Activated CD4-positive, alpha-beta T cell treated with anti-CD3 and anti-CD28 coated beads for 36 hours (primary cell): ENCODE results near the gene KLC4. TPM values are rescaled to one million over a fixed set of nuclear protein-coding genes. Genes with fewer than 3 reads are reported as not detected.

ENCODE experiments used
- ATAC-seq: fragments of 200-7000 bp; cut with Tn5 transposase; one replicate; pipeline ENCODE4 v1.10.0; 2021; ENCODE audit warnings: mild to moderate bottlenecking, moderate library complexity
- CTCF ChIA-PET: fragments of 350-600 bp; sonication (Branson Sonifier 250); formaldehyde crosslinking; loops from one replicate; lab custom pipeline; 2021; ENCODE audit warnings: antibody characterized with exemption; lab: Charles Lee
- POLR2A ChIA-PET: fragments of 350-600 bp; sonication (Branson Sonifier 250); formaldehyde crosslinking; loops from one replicate; lab custom pipeline; 2021; ENCODE audit warnings: antibody characterized with exemption, inconsistent platforms; lab: Charles Lee
- DNase-seq: peaks from one replicate; pipeline ENCODE4 v3.0.0-alpha.2; 2020
- H3K27ac Mint-ChIP-seq: one replicate; pipeline ENCODE4 v1.8.0; 2021; ENCODE audit warnings: mixed read lengths
- H3K27me3 Mint-ChIP-seq: one replicate; pipeline ENCODE4 v1.8.0; 2021; ENCODE audit warnings: mixed read lengths
- H3K36me3 Mint-ChIP-seq: one replicate; pipeline ENCODE4 v1.8.0; 2021; ENCODE audit warnings: low read depth, mixed read lengths
- H3K4me1 Mint-ChIP-seq: one replicate; pipeline ENCODE4 v1.8.0; 2021; ENCODE audit warnings: mixed read lengths
- H3K4me3 Mint-ChIP-seq: one replicate; pipeline ENCODE4 v1.8.0; 2021; ENCODE audit warnings: mild to moderate bottlenecking, moderate library complexity, mixed read lengths
- H3K9me3 Mint-ChIP-seq: one replicate; pipeline ENCODE4 v1.8.0; 2021; ENCODE audit warnings: low read depth, mixed read lengths
- intact Hi-C, 2 experiments: fragments of 100-400 bp; cut with DNase I in 1 of 2; cut with micrococcal nuclease in 1 of 2; formaldehyde crosslinking; loops; one replicate each; pipeline versions ENCODE4 v1.14.2 to v1.15.1; 2022 to 2024; cut with DNase I, micrococcal nuclease
- total RNA-seq, 2 experiments: library from RNA; stranded (reverse); gene quantifications; one replicate each; pipeline ENCODE4 v1.2.3, GENCODE V29; 2021

KLC4 gene
- total RNA-seq, 2 experiments from 2014 or later, result 10.0 to 10.1 TPM

DNA sequence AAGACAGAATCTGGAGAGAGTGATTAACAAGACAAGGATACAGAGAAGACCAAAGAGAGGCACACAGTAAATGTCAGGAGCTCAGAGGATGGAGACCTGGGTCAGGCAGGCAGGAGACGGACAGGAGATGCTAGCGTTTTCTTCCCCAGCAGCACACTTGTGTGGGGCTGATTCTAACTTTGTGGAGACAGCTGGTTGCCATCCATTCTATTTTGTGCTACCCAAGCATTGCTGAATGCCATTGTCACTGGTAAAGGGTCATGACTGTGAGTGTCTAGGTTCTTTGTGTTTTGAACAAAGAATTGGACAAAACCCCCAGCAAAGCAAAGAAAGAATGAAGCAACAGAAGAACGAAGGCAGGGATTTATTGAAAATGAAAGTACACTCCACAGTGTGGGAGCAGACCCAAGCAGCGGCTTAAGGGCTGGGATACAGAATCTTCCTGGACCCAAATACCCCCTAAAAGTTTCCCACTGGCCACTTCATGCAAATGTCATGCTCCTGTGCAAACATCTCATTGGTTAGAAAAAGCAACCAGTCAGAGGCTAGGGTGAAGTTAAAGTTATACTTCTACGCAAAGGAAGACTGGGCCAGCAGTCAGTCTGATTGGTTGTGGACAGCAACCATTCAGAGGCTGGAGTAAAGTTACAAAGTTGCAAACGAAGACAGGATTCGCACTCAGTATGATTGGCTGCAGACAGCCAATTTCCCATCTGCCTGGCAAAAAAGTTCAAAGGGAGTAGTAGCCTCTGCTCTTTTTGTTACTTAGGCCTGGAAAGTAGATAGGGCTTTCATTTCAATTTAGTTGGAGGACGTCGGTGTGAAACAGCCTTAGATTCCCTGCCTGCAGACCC is 34.2 kb downstream of the KLC4 start:
- ChIA-PET CTCF (no interaction called here), POLR2A (no interaction called here)
- Mint-ChIP-seq H3K4me1 (peaks cover 21% of the 10 kb centered on the region), H3K36me3 (no peaks in the 10 kb centered on the region), H3K4me3 (peak overlapping the region; percentile 8), H3K27ac (no peak overlapping the region), H3K9me3 (no peaks in the 10 kb centered on the region), H3K27me3 (no peaks in the 10 kb centered on the region)
- intact Hi-C loops, result no loop called here
- DNase-seq (no peak), ATAC-seq (peak; percentile 77)

DNA sequence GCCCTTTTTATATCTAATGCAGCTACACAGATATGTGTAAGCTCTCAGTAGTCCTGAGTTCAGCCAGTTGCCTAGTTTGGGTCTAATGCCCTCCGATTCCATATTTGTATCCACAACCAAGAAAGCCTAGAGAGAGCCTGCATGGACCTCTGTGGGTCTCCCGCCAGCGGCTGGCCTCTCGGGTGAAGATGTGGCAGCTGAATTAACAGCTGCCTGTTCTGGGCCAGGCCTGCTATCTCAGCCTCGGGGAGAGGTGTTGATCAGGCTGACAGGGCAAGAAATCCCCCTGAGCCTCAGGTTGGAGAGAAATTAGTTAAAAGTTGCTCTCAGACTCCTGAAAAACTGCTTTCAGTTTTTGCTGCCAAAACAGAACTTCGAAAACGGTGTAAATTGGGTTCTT is 36.5 kb downstream of the KLC4 start:
- peak; percentile 25 for DNase-seq
- CTCF ChIA-PET, result interaction anchor here (0.6 to 0.8 kb wide), 3 partner anchors 11 to 424 kb away, joined by 3 read pairs; no protein-coding TSS in a partner anchor
- no peak overlapping the region for H3K4me3 Mint-ChIP-seq

DNA sequence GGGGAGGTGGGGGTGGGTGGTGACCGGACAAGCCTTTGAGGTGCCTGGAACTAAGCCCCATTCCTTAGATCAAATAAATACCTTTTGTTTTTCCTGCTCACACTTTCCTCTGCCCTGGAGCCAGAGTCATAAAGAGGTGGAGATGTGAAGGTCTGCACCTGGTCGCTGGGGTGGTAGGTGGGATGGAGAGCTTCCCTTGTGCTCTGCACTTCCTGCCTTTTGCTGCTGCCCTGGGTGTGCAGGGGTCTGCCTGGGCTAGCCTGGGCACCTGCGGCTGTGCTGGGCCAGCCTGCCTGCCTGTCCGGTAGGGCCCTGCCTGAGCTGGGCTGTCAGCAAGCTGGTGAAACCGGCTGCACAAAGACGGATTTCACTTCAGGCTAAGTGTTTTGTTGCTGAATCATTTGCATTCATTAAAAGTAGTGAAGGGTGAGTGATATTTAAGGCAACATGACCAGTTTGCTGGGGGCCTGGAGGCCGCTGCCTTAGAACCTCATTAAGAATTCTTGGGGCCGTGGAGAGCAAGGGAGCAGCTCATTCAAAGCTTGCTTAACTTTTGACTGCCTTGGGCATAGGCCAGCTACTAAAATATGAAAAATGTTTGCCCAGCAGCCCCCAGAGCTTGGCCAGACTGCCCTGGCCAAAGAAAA is 37.1 kb downstream of the KLC4 start:
- Mint-ChIP-seq H3K36me3 (no peaks in the 10 kb centered on the region), H3K27me3 (no peaks in the 10 kb centered on the region), H3K4me3 (no peak overlapping the region), H3K4me1 (peaks cover 21% of the 10 kb centered on the region), H3K9me3 (no peaks in the 10 kb centered on the region), H3K27ac (no peak overlapping the region)
- POLR2A ChIA-PET, result no interaction called here
- DNase-seq, result no peak
- ATAC-seq, result no peak
- CTCF ChIA-PET, result interaction anchor here (0.7 to 1.0 kb wide), 3 partner anchors 10 to 423 kb away, joined by 3 read pairs; no protein-coding TSS in a partner anchor
- intact Hi-C loops, result no loop called here

More for the DNA sequence above, 36.5 kb downstream of the KLC4 start:
- H3K27ac Mint-ChIP-seq, result no peak overlapping the region
- H3K27me3 Mint-ChIP-seq, result no peaks in the 10 kb centered on the region
- H3K36me3 Mint-ChIP-seq, result no peaks in the 10 kb centered on the region
- no peak for ATAC-seq
- intact Hi-C loops, result no loop called here
- POLR2A ChIA-PET, result no interaction called here
- peaks cover 21% of the 10 kb centered on the region for H3K4me1 Mint-ChIP-seq
- no peaks in the 10 kb centered on the region for H3K9me3 Mint-ChIP-seq

DNA sequence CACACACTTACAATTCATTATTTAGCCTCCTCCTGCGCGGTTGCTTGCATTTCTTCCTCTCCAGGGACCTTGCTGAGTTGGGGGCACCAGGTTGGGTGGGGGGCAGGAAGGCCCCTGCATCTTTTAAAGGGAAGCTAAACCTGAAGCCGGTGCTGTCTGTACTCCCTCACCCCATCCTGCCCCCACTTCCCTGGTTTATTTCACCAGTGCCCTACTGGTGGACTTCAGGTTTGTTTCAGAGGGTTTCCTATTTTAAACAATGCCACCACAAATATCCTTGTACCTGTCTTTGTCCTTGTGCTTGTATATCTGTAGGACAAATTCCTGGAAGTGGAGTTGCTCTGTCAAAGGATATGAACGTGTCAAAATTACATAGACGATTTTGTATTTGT is 37.7 kb downstream of the KLC4 start:
- Mint-ChIP-seq H3K9me3 (no peaks in the 10 kb centered on the region), H3K27me3 (no peaks in the 10 kb centered on the region), H3K4me1 (peaks cover 21% of the 10 kb centered on the region), H3K27ac (no peak overlapping the region), H3K4me3 (no peak overlapping the region), H3K36me3 (no peaks in the 10 kb centered on the region)
- intact Hi-C loops, result no loop called here
- CTCF ChIA-PET, result interaction anchor here (0.6 to 1.0 kb wide), 3 partner anchors 117 to 260 kb away, joined by 3 read pairs; no protein-coding TSS in a partner anchor
- DNase-seq, result no peak
- POLR2A ChIA-PET, result no interaction called here
- no peak for ATAC-seq

DNA sequence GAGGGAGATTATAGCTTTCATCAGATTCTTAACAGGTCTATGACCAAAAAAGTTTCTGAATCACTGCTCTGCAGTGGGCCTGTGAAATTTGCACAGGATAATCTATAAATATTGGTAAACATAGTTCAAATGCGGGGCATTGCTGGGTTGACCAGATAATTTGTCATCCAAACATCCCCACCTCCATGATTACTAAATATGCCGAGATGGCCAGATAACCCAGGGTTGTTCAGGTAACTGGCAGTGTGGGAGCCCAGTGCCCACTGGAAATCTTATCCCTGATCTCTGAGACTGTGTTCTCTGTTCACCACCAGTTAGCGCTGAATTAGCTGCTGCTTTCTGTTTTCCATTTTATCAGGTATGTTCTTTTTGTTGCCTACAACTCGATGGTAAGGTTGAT is 38.1 kb downstream of the KLC4 start:
- H3K36me3 Mint-ChIP-seq, result no peaks in the 10 kb centered on the region
- intact Hi-C loops, result no loop called here
- ChIA-PET CTCF (interaction anchor here (0.6 to 1.0 kb wide), 3 partner anchors 118 to 260 kb away, joined by 3 read pairs; no protein-coding TSS in a partner anchor), POLR2A (no interaction called here)
- ATAC-seq, result no peak
- no peaks in the 10 kb centered on the region for H3K27me3 Mint-ChIP-seq
- H3K4me3 Mint-ChIP-seq, result no peak overlapping the region
- no peak for DNase-seq
- H3K9me3 Mint-ChIP-seq, result no peaks in the 10 kb centered on the region
- peaks cover 21% of the 10 kb centered on the region for H3K4me1 Mint-ChIP-seq
- H3K27ac Mint-ChIP-seq, result no peak overlapping the region

DNA sequence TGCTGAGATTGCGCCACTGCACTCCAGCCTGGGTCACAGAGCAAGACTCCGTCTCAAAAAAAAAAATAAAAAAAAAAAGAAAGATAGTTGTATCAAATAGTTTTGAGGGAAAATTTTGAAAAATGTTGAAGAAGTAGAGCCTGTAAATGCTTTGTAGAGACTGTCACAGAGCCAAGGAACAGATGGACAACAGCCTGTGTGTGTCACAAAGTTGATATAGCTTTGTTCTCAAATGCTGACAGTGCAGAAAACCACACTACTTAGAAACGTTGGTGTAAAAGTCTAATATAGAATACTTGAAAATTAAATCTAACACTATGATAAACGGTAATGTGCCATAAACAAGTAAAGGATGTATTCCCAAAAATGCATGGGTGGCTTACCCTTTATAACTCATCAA is 42.1 kb downstream of the KLC4 start:
- no peaks in the 10 kb centered on the region for H3K9me3 Mint-ChIP-seq
- ATAC-seq, result no peak
- H3K4me3 Mint-ChIP-seq, result no peak overlapping the region
- H3K27ac Mint-ChIP-seq, result no peak overlapping the region
- DNase-seq, result no peak
- H3K36me3 Mint-ChIP-seq, result no peaks in the 10 kb centered on the region
- CTCF ChIA-PET, result interaction anchor here (1.8 kb wide), 1 partner anchor 42 kb away, joined by 5 read pairs; no protein-coding TSS in a partner anchor
- intact Hi-C loops, result no loop called here
- H3K27me3 Mint-ChIP-seq, result no peaks in the 10 kb centered on the region
- POLR2A ChIA-PET, result interaction anchor here (0.6 kb wide), 1 partner anchor 518 kb away, joined by 4 read pairs; no protein-coding TSS in a partner anchor
- no peaks in the 10 kb centered on the region for H3K4me1 Mint-ChIP-seq

DNA sequence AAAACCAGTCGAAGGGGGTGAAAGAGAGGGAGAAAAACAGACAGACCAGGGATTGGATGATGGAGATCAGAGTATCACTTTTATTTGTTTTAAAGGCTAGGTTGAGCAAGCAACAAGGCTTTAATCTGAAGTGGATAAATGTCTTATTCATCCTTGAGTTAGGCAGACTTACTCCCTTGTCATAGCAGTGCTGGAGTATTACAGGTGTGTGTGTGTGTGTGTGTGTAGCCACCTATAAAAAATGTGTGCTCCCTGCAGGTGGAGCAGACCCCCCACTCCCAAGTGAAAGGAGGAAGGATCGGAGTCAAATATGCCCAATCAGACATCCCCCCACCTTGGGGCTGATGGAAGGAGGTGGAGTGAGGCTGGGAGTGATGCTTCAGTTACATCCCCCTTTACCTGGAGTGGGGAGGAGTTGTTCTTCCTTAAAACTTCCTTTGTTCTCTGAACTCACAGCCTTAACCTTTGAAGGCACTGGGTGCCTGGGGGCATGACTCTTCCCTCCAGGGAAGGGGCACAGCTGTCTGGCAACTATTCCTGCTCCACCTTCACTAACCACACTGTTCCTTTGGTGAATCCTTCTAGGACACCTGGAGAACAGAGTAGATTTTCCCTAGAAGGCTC is 43.9 kb downstream of the KLC4 start:
- Mint-ChIP-seq H3K9me3 (no peaks in the 10 kb centered on the region), H3K4me3 (no peak overlapping the region), H3K27ac (no peak overlapping the region), H3K36me3 (no peaks in the 10 kb centered on the region), H3K27me3 (no peaks in the 10 kb centered on the region), H3K4me1 (no peaks in the 10 kb centered on the region)
- CTCF ChIA-PET, result no interaction called here
- DNase-seq (no peak), ATAC-seq (no peak)
- POLR2A ChIA-PET, result no interaction called here
- intact Hi-C loops, result no loop called here

DNA sequence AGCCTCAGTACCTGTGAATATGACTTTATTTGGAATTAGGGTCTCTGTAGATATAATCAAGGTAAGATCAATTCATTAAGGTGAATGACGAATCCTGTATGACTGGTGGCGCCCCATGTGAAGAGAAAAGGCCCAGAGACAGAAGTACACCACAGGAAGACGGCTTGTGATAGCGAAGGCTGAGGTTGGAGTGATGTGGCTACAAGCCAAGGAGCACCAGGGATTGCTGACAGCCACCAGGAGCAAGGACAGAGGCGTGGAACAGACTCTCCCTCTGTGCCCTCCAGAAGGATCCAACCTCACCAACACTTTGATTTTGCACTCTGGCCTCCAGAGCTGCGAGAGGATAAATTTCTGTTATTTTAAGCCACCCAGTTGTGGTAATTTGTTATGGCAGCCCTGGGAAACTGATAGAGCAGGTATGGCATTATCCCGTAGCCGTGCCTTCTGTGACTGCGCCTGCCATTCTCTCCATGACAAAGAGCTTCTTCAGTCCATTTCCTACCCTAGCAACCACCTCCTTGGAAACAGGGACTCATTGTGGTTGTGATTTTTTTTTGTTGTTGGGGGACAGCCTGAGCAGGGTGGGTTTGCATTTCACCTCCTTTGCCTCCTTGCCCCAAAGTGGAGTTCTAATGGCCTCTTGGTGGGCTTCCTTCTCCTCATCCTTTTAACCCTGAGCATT is 46.2 kb downstream of the KLC4 start:
- POLR2A ChIA-PET, result no interaction called here
- H3K4me1 Mint-ChIP-seq, result no peaks in the 10 kb centered on the region
- no peak overlapping the region for H3K4me3 Mint-ChIP-seq
- H3K27me3 Mint-ChIP-seq, result no peaks in the 10 kb centered on the region
- no peaks in the 10 kb centered on the region for H3K9me3 Mint-ChIP-seq
- no peak overlapping the region for H3K27ac Mint-ChIP-seq
- H3K36me3 Mint-ChIP-seq, result no peaks in the 10 kb centered on the region
- DNase-seq, result no peak
- intact Hi-C loops, result no loop called here
- no peak for ATAC-seq
- CTCF ChIA-PET, result interaction anchor here (0.5 kb wide), 1 partner anchor 292 kb away, joined by 3 read pairs; no protein-coding TSS in a partner anchor

DNA sequence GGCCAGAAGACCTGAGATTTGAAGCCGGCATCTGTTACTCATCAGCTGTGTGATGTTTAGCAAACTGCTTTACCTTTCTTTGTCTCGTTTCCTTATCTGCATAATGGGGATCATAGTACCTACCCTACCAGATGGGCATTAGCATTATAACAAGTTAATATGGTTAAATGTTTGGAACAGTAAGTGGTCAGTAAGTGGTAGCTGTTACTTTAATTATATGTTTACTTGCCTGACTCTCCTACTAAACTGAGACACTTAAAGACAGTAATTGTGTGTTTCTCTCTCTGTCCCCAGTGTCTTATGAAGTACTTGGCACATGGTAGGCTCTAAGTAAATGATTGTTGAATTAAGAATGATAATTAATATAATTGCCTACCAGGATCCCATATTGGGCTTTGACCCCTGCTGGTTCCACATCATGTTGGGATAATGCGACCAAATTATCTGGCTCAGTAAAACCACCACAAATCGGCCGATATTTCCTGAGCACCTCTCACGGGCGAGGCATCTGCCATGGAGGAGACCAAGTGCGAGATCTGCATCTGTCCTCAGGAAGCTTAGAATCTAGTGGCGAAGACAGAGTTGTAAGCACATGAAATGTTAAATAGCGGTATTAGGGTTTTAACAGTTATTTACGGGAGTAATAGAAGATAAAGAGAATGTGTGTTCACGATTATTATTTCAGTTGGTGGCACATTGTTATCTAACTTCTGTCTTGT is 48.1 kb downstream of the KLC4 start:
- no peak overlapping the region for H3K4me3 Mint-ChIP-seq
- H3K27ac Mint-ChIP-seq, result no peak overlapping the region
- no peaks in the 10 kb centered on the region for H3K27me3 Mint-ChIP-seq
- ChIA-PET POLR2A (interaction anchor here (0.6 kb wide), 1 partner anchor 53 kb away, joined by 6 read pairs; no protein-coding TSS in a partner anchor), CTCF (interaction anchor here (1.0 to 1.2 kb wide), 2 partner anchors 11 to 36 kb away, joined by 3 read pairs; no protein-coding TSS in a partner anchor)
- DNase-seq (no peak), ATAC-seq (no peak)
- intact Hi-C loops, result no loop called here
- no peaks in the 10 kb centered on the region for H3K9me3 Mint-ChIP-seq
- no peaks in the 10 kb centered on the region for H3K36me3 Mint-ChIP-seq
- H3K4me1 Mint-ChIP-seq, result no peaks in the 10 kb centered on the region

DNA sequence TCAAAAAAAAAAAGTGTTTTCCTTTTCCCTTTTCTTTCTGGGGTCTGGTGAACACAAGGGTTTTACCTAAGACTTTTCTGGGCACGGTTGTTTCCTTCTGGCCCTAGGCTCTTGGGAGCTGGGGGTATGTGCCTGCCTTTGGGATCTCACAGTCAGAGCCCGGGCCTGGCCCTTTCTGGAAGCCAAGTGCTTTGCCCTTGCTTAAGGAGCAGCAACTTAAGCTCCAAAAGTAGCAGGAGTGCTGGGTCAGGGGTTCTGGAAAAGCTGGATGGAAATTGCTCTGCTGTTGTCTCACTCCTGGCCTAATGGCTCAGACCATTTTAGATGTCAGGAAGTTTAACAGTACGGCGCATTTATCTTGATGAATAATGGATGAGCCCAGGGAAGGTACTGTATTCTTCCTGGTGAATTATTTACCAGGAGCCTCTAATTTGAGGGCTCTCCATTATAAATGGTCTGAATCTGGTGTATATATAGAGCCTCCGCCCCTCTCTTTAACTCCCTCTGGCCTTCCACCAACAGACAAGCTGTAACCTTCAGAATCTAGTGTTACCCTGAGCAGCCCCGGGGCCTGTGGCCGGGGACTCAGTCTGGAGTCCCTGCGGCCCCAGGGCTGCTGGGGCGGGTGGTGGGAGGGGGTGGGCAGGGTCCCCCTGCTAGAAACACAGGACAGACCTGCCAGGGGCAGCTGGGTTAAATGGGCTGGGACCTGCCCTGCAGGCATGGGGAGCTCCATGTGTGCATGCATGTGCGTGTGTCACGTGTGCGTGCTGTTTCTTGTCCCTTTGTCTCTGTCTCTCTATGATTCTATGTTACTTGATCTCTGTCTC is 54.2 kb downstream of the KLC4 start:
- Mint-ChIP-seq H3K9me3 (no peaks in the 10 kb centered on the region), H3K27ac (peak overlapping the region; percentile 56), H3K4me3 (no peak overlapping the region), H3K4me1 (no peaks in the 10 kb centered on the region), H3K36me3 (no peaks in the 10 kb centered on the region), H3K27me3 (no peaks in the 10 kb centered on the region)
- DNase-seq (no peak), ATAC-seq (no peak)
- ChIA-PET POLR2A (no interaction called here), CTCF (interaction anchor here (0.6 kb wide), 1 partner anchor 69 kb away, joined by 3 read pairs; no protein-coding TSS in a partner anchor)
- intact Hi-C loops, result no loop called here
